ENCODE results near the gene HPSE2. TPM values are rescaled to one million over a fixed set of nuclear protein-coding genes. Genes with fewer than 3 reads are reported as not detected.

Gene HPSE2
- total and polyA plus RNA-seq, 2 experiments from 2014 or later: 0.10 to 0.24 TPM

DNA sequence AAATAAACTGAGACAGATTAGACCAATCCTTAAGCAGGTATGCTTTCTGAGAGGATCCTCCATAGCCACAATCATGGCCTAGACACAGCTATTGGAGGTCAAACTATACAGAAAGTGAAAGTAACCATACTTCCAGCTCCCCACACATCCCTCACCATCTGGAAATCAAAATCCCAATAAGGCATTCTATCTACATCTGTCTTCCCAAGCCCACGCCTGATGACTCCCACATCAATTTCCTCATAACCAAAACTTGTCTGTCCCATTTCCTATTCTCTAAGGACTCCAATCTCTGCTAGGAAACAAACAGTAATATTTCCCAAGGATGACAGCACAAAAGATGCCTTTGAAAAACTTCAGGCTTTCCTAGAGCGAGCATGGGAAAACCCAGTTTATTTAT is 541.6 kb downstream of the HPSE2 start:
- no peak overlapping the region for H3K4me3 ChIP-seq
- H3K79me2 ChIP-seq (replicated peaks; ENCODE audit: insufficient read depth): no peaks in the 10 kb centered on the region
- no peaks in the 10 kb centered on the region for H3K36me3 ChIP-seq (ENCODE audit: insufficient read depth)
- ATAC-seq (no peak), DNase-seq (ENCODE audit: low spot score) (no peak)
- TF ChIP-seq EZH2phosphoT487 (IDR thresholded peaks at IDR 0.05; ENCODE audit: unreplicated experiment): no peak
- TF ChIP-seq JUNB (IDR thresholded peaks at IDR 0.05; ENCODE audit: unreplicated experiment): no peak
- no peak for TF ChIP-seq EZH2 (IDR thresholded peaks at IDR 0.05; ENCODE audit: low read depth, unreplicated experiment)
- no peak for TF ChIP-seq ZNF114 (CRISPR knock-in tag; IDR thresholded peaks at IDR 0.05)
- TF ChIP-seq, protein P1, sequence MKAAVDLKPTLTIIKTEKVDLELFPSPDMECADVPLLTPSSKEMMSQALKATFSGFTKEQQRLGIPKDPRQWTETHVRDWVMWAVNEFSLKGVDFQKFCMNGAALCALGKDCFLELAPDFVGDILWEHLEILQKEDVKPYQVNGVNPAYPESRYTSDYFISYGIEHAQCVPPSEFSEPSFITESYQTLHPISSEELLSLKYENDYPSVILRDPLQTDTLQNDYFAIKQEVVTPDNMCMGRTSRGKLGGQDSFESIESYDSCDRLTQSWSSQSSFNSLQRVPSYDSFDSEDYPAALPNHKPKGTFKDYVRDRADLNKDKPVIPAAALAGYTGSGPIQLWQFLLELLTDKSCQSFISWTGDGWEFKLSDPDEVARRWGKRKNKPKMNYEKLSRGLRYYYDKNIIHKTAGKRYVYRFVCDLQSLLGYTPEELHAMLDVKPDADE (IDR thresholded peaks at IDR 0.05): no peak
- TF ChIP-seq CREB1 (CRISPR knock-in tag; IDR thresholded peaks at IDR 0.05; ENCODE audit: low read depth): no peak
- no peak for TF ChIP-seq NANOG (IDR thresholded peaks at IDR 0.05; ENCODE audit: borderline replicate concordance)
- H4K20me1 ChIP-seq (replicated peaks; ENCODE audit: insufficient read depth): no peaks in the 10 kb centered on the region
- H3K4me2 ChIP-seq: no peak overlapping the region
- no peak overlapping the region for H2AFZ ChIP-seq
- Mint-ChIP-seq H3K36me3 (ENCODE audit: low read depth) (peaks cover 3% of the 10 kb centered on the region; the same call in 1 of the 3 replicates), H3K4me1 (no peaks in the 10 kb centered on the region), H3K4me3 (no peak overlapping the region), H3K27ac (no peak overlapping the region), H3K27me3 (ENCODE audit: insufficient read depth, low read depth, poor library complexity) (no peaks in the 10 kb centered on the region), H3K9me3 (peaks cover 3% of the 10 kb centered on the region; the same call in 2 of the 3 replicates)
- H3F3A ChIP-seq (replicated peaks; ENCODE audit: low read depth): no peaks in the 10 kb centered on the region
- no peaks in the 10 kb centered on the region for H3K4me1 ChIP-seq (ENCODE audit: insufficient read depth)
- H3K27me3 ChIP-seq (ENCODE audit: insufficient read depth): no peaks in the 10 kb centered on the region
- no peak overlapping the region for H3K27ac ChIP-seq (ENCODE audit: low read depth)
- 0 out of 2 replicates have a peak, but pooled peaks cover 6% of the 10 kb centered on the region for H3K9me2 ChIP-seq (ENCODE audit: insufficient read depth)

DNA sequence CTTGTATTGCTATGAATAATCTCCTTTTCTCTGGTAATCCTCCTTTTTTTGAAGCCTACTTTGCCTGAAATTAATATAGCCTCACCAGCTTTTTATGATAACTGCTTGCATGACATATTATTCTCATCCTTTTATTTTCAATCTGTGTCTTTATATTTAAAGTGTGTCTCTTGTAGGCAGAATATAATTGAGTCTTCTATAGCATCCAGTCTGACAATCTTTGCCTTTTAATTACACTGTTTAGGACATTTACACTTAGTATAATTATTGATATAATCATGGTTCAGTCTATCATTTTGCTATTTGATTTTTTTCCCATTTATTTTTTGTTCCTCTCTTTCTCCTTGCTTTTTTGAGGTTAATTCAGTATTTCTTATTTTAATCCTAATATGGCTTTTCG is 548.0 kb downstream of the HPSE2 start:
- no peaks in the 10 kb centered on the region for H3K4me1 Mint-ChIP-seq
- no peak overlapping the region for H3K4me3 ChIP-seq

More for the DNA sequence above, 548.0 kb downstream of the HPSE2 start:
- Mint-ChIP-seq H3K9me3 (peaks cover 24% of the 10 kb centered on the region; the same call in 2 of the 3 replicates), H3K27ac (no peak overlapping the region), H3K4me3 (no peak overlapping the region), H3K36me3 (ENCODE audit: low read depth) (peaks cover 9% of the 10 kb centered on the region; the same call in 1 of the 3 replicates), H3K27me3 (ENCODE audit: insufficient read depth, low read depth, poor library complexity) (peaks cover 1% of the 10 kb centered on the region)
- Histone ChIP-seq H3F3A (replicated peaks; ENCODE audit: low read depth) (no peaks in the 10 kb centered on the region), H3K4me1 (ENCODE audit: insufficient read depth) (no peaks in the 10 kb centered on the region), H3K4me2 (no peak overlapping the region), H3K9me2 (ENCODE audit: insufficient read depth) (no peaks in the 10 kb centered on the region), H2AFZ (no peak overlapping the region), H4K20me1 (replicated peaks; ENCODE audit: insufficient read depth) (no peaks in the 10 kb centered on the region), H3K79me2 (replicated peaks; ENCODE audit: insufficient read depth) (no peaks in the 10 kb centered on the region), H3K27ac (ENCODE audit: low read depth) (no peak overlapping the region), H3K36me3 (ENCODE audit: insufficient read depth) (peaks cover 4% of the 10 kb centered on the region; the same call in 1 of the 2 replicates), H3K27me3 (ENCODE audit: insufficient read depth) (no peaks in the 10 kb centered on the region)
- DNase-seq (ENCODE audit: low spot score) (no peak), ATAC-seq (no peak)
- TF ChIP-seq POLR2AphosphoS5 (IDR thresholded peaks at IDR 0.05; ENCODE audit: low read depth) (no peak), NANOG (IDR thresholded peaks at IDR 0.05; ENCODE audit: borderline replicate concordance) (no peak)
- TF ChIP-seq, protein P1 (IDR thresholded peaks at IDR 0.05): no peak

Data from GM23338 (cell line).